ENCODE results near the gene ACBD7. TPM values are rescaled to one million over a fixed set of nuclear protein-coding genes. Genes with fewer than 3 reads are reported as not detected.

Gene ACBD7
- total RNA-seq, 1 donor from 2014 or later = 0.33 TPM

GRCh38 chr10:15075421-15075820, 13.2 kb downstream of the ACBD7 start:
- no peak overlapping the region for H3K4me3 Mint-ChIP-seq (ENCODE audit: unreplicated experiment)
- H3K4me1 Mint-ChIP-seq (ENCODE audit: unreplicated experiment) = no peaks in the 10 kb centered on the region
- peaks cover 6% of the 10 kb centered on the region for H3K36me3 Mint-ChIP-seq (ENCODE audit: low read depth, unreplicated experiment)
- no peaks in the 10 kb centered on the region for H3K27me3 Mint-ChIP-seq (ENCODE audit: unreplicated experiment)
- no peaks in the 10 kb centered on the region for H3K9me3 Mint-ChIP-seq (ENCODE audit: unreplicated experiment)
- H3K27ac Mint-ChIP-seq (ENCODE audit: unreplicated experiment) = no peak overlapping the region
- TF ChIP-seq CTCF (IDR thresholded peaks at IDR 0.05; ENCODE audit: unreplicated experiment) = no peak
- DNase-seq (ENCODE audit: low spot score) = no peak

- DNase-seq (ENCODE audit: low spot score) = no peak
- H3K9me3 Mint-ChIP-seq (ENCODE audit: unreplicated experiment) = no peaks in the 10 kb centered on the region
- no peak overlapping the region for H3K27ac Mint-ChIP-seq (ENCODE audit: unreplicated experiment)
Observed at GRCh38 chr10:15072358-15072757, 16.2 kb downstream of the ACBD7 start.

GRCh38 chr10:15069230-15069629, 19.3 kb downstream of the ACBD7 start:
- Mint-ChIP-seq H3K36me3 (ENCODE audit: low read depth, unreplicated experiment) (peaks cover 6% of the 10 kb centered on the region), H3K4me3 (ENCODE audit: unreplicated experiment) (no peak overlapping the region), H3K9me3 (ENCODE audit: unreplicated experiment) (no peaks in the 10 kb centered on the region), H3K27me3 (ENCODE audit: unreplicated experiment) (peaks cover 2% of the 10 kb centered on the region), H3K4me1 (ENCODE audit: unreplicated experiment) (no peaks in the 10 kb centered on the region), H3K27ac (ENCODE audit: unreplicated experiment) (no peak overlapping the region)
- no peak for DNase-seq (ENCODE audit: low spot score)
- TF ChIP-seq CTCF (IDR thresholded peaks at IDR 0.05; ENCODE audit: unreplicated experiment) = no peak

More at GRCh38 chr10:15072358-15072757, 16.2 kb downstream of the ACBD7 start:
- Mint-ChIP-seq H3K4me1 (ENCODE audit: unreplicated experiment) (no peaks in the 10 kb centered on the region), H3K36me3 (ENCODE audit: low read depth, unreplicated experiment) (peaks cover 6% of the 10 kb centered on the region), H3K4me3 (ENCODE audit: unreplicated experiment) (no peak overlapping the region), H3K27me3 (ENCODE audit: unreplicated experiment) (peaks cover 2% of the 10 kb centered on the region)
- TF ChIP-seq CTCF (IDR thresholded peaks at IDR 0.05; ENCODE audit: unreplicated experiment) = no peak

GRCh38 chr10:15068802-15069201, 19.8 kb downstream of the ACBD7 start:
- H3K36me3 Mint-ChIP-seq (ENCODE audit: low read depth, unreplicated experiment) = peaks cover 6% of the 10 kb centered on the region
- no peaks in the 10 kb centered on the region for H3K4me1 Mint-ChIP-seq (ENCODE audit: unreplicated experiment)
- no peak for DNase-seq (ENCODE audit: low spot score)
- no peak for TF ChIP-seq CTCF (IDR thresholded peaks at IDR 0.05; ENCODE audit: unreplicated experiment)
- no peak overlapping the region for H3K27ac Mint-ChIP-seq (ENCODE audit: unreplicated experiment)
- H3K4me3 Mint-ChIP-seq (ENCODE audit: unreplicated experiment) = no peak overlapping the region
- peaks cover 2% of the 10 kb centered on the region for H3K27me3 Mint-ChIP-seq (ENCODE audit: unreplicated experiment)
- H3K9me3 Mint-ChIP-seq (ENCODE audit: unreplicated experiment) = no peaks in the 10 kb centered on the region

- Mint-ChIP-seq H3K4me3 (ENCODE audit: unreplicated experiment) (no peak overlapping the region), H3K27me3 (ENCODE audit: unreplicated experiment) (peaks cover 2% of the 10 kb centered on the region)
Observed at GRCh38 chr10:15067154-15067553, 21.4 kb downstream of the ACBD7 start.

More at GRCh38 chr10:15067154-15067553, 21.4 kb downstream of the ACBD7 start:
- Mint-ChIP-seq H3K4me1 (ENCODE audit: unreplicated experiment) (no peaks in the 10 kb centered on the region), H3K9me3 (ENCODE audit: unreplicated experiment) (no peaks in the 10 kb centered on the region), H3K27ac (ENCODE audit: unreplicated experiment) (no peak overlapping the region), H3K36me3 (ENCODE audit: low read depth, unreplicated experiment) (peaks cover 1% of the 10 kb centered on the region)
- no peak for DNase-seq (ENCODE audit: low spot score)
- TF ChIP-seq CTCF (IDR thresholded peaks at IDR 0.05; ENCODE audit: unreplicated experiment) = no peak

Data from endothelial cell (in vitro differentiated cells).